Fibroblast of pulmonary artery (primary cell): ENCODE data around the gene PRLH.

Experiments
- DNase-seq: peaks from one replicate; pipeline ENCODE4 v3.0.0-alpha.2; 2010; ENCODE audit warnings: low read depth
- H3K4me3 ChIP-seq: replicated peaks from 2 replicates; pipeline ENCODE4 v1.5.1; 2011; ENCODE audit warnings: low read depth, mild to moderate bottlenecking, control low read depth, low read length, moderate library complexity
- CTCF ChIP-seq: IDR thresholded peaks from 2 replicates; pipeline ENCODE4 v1.5.1; 2011; ENCODE audit warnings: mild to moderate bottlenecking, control low read depth, low read length, inconsistent platforms; ENCODE audit errors: missing control alignments

PRLH gene

GRCh38 chr2:237546040-237546875, 20.1 kb upstream of the PRLH start:
- no peak for TF ChIP-seq CTCF

DNA sequence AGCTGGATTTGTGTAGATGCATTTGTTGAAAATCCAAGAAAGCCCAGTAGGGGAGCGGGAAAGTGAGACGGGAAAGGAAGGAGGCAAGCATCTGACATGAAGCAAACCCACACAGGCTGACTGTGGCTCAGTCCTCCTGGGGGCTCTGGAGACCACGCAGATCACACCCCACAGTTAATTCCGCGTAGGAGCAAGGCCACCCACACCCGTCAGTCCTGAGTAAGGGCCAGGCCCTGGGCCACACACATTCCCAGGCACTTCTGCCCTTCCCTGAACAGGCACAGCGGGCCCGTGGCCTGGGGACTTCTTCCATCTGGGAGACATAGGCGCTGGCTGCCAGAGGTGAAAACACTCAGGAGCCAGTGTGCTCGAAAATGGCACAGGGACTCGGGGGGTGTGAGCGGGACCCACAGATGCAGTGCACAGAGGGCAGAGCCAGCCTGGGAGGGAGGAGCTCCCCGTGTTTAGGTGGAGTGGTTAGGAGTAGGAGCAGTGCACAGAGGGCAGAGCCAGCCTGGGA, 19.4 kb upstream of the PRLH start:
- no peak for DNase-seq
- no peak for TF ChIP-seq CTCF
- no peak overlapping the region for H3K4me3 ChIP-seq

More at GRCh38 chr2:237546040-237546875, 20.1 kb upstream of the PRLH start:
- no peak for DNase-seq
- no peak overlapping the region for H3K4me3 ChIP-seq

DNA sequence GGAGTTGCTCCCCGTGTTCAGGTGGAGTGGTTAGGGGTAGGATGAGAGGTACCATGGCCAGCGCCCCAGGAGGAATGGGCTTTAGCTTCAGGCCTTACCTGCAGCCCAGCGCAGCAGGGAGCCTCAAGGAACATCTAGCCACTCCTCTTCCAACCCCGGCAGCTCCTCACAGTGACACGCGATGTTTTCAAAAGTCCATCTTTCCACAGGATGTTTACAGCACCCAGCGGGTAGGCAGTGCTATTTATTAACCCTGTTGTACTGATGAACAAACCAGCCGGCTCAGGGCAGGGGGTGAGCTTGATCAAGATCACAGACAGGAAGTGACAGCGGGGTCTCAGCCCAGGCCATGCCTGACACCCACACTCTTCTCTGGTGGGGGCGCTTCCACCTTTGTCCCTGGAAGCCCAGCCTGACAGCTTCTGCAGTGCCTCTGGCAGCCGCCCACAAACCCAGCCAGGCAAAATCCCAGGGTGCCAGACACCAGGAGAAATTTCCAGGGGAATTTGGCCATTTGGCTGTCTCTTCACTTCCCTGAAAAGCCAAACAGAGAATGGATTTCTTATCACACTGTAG, 18.4 kb upstream of the PRLH start:
- TF ChIP-seq CTCF: no peak
- no peak overlapping the region for H3K4me3 ChIP-seq
- no peak for DNase-seq

DNA sequence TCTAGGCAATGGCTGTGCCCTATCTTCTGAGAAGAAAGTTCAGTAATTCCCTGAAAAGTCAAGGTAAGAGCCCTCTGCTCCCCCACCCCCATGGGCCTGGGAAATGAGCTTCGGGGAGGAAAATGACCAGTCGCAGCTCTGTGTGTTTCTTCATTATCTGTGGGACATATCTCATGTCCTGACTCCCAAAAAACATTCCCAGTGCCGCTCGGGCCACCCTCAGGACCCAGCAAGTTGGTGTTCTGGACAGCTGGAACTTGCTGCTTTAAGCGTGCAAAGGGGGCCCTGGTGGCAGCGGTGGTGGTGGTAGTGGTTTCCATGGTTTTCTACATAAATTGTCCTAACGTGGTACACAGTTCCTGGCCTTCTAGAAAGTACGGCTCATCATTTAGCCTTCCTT, 17.2 kb upstream of the PRLH start:
- TF ChIP-seq CTCF: no peak
- H3K4me3 ChIP-seq: no peak overlapping the region
- no peak for DNase-seq

DNA sequence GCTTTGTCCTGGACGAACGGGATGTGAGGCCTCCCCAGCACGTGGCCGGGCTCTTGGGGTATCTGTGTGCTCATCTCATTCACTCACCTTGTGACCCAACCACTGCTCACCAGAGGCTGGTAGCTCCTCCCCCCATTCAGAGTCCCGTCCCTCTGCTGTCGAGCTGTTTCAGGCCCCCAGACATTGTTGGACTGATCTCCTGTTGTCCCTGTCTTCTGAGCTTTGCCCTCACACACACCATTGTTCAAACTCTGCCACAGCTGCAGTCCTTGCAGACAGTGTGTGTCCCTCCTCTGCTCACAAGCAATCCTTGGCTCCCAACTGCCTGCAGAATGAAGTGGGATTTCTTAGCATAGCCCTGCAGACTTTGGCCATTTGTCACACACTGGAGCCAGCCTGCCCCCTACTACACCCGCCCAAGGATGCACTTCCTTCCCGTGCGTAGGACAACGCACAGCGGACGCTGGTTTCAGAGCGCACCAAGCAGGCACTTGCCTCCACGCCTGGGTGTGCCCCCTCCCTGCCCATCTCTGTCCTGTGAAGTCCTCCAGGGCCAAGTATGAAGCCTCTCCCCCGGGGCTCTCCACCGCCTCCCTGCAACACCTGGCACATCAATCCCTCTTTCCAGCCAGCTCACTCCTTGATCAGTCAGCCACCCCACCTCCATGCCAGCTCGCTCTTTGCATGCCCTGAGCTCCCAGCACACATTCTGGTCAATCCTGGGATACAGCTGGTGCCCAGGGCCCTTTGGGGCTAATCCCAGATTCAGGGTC, 16.5 kb upstream of the PRLH start:
- no peak overlapping the region for H3K4me3 ChIP-seq
- no peak for TF ChIP-seq CTCF
- DNase-seq: no peak

DNA sequence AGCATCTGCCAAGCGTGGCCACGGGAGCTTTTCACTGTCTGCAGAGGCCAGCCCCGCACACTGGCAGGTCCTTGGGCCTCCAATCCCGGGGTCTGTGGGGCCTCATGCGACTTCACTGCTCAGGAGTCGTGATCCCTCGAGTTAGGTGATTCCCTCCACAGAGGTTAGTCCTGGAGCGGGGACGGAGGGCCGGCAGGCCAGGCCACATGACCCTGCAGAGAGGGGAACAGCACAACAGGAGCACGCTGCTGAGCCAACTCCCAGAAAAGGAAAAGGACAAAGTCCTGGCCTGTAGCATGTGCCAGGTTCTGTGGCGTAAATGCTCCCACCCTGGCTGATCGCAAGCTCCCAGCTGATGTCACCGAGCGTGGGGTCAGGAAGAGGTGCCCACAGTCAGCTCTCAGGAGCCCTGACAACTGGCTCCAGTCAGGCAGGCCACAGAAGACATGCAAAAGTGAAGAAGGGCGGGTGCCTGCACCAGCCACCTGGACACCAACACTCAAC, 15.3 kb upstream of the PRLH start:
- TF ChIP-seq CTCF: no peak
- DNase-seq: no peak

More for the DNA sequence above, 15.3 kb upstream of the PRLH start:
- no peak overlapping the region for H3K4me3 ChIP-seq
